Fibroblast of skin of scalp (primary cell): Measurements from ENCODE around the gene MEGF11.
"Not testable (repeated sequence)": the region's sequence is repeated elsewhere in the genome, so short reads cannot be mapped to it uniquely, and the experiment has no call there.

Source experiments
- DNase-seq: peaks from one replicate; pipeline ENCODE4 v3.0.0-alpha.2; 2013

The MEGF11 gene

GRCh38 chr15:66023311-66023972, 230.1 kb downstream of the MEGF11 start:
- no peak for DNase-seq

DNA sequence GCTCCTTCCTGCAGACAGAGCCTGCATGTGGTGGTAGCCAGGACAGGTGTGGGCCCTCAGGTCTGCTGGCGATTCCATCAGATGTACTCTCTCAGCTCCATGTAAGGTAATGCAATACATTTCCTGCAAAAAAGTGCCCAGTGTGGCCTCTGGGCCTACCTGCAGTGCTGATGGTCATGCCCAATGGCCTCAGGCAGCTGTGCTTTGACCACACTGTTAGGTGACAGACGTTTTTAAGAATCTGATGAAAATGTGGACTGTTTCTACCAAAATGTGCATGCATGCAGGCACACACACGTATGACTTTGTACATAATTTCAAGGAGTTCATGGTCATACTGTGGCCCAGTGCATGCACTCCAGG, 231.4 kb downstream of the MEGF11 start:
- no peak for DNase-seq

GRCh38 chr15:66021496-66022162, 231.9 kb downstream of the MEGF11 start:
- no peak for DNase-seq

DNA sequence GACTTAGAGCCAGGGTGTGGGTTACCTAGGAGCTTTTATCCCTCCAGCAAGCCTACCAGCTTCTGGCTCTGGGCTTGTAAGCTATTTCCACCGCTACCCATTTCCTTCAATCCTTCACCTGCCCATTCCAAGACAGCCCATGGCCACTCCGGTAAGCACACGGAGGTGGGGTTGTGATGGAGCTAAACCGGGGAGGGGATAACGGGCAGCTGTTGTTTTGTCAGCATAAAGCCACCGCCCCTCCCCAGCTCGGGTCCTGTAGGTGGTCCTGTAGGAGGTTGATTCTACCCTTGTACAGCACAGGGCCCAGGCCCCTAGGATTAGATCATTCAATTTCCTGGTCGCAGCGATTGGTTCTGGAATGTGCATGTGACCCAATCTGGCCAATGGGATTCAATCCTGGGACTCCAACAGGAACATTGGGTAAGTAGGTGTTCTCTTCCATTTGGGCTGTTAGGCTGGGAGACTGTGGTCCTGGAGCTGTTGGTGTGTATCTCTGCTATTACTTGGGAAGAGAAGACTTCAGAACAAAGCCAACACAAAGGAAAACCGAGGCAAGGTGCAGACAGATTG, 233.6 kb downstream of the MEGF11 start:
- no peak for DNase-seq

- DNase-seq, result no peak
These were observed 234.2 kb downstream of the MEGF11 start for GRCh38 chr15:66019368-66019767.

GRCh38 chr15:66018488-66018797, 235.1 kb downstream of the MEGF11 start:
- no peak for DNase-seq

DNA sequence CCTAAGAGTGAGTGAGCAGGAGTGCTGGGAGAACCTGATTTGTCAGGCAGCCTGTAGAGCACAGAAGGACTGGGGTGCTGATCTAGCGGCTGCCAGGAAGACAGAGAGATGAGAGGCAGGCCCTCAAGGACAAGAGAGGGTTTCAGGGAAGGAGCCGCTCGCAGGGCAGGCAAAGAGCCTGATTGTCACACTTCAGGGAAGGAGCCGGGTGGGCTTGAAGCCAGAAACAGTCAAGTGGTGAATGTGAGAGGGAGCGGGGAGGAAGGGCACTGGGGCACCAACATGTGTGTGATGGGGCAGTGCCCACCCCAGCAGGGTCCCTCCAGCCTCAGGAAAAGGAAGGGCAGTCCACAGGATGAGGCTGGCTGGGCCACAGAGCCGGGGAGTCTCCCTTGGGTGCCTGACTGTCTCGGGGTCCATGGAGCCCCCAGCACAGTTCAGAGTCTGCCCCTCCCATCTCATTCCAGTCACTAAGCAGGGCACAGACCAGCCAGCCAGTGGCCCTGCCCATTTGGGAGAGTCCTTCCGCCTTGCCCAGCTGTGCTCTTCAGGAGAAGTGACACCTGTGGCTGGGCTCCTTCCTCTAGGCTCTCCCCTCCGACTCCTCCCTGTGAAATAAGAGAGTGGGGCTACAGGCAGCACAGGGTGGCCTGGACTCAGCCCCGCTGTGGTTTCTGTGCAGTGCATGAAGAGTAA, 235.6 kb downstream of the MEGF11 start:
- DNase-seq, result no peak

GRCh38 chr15:66017000-66017399, 236.6 kb downstream of the MEGF11 start:
- no peak for DNase-seq

DNA sequence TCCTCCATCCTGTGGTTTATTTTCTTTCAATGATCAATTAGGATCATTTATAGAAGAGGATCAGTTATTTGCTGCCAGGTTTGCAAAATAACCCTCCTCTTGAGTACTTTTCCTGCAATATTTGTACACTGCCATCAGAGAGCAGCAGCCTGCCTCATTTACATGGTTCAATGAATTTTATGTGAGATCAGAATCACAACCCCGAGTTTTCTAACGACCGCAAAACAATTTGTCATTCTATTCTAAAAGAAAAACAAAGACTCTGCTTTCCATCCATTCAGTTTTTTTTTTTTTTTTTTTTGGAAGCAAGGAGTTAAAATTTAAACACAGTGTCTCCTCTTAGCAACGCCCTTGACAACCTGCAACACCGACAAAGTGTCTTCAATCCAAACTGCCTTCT, 237.4 kb downstream of the MEGF11 start:
- DNase-seq, result no peak

- DNase-seq, result no peak
These were observed 238.8 kb downstream of the MEGF11 start for GRCh38 chr15:66014635-66015182.

DNA sequence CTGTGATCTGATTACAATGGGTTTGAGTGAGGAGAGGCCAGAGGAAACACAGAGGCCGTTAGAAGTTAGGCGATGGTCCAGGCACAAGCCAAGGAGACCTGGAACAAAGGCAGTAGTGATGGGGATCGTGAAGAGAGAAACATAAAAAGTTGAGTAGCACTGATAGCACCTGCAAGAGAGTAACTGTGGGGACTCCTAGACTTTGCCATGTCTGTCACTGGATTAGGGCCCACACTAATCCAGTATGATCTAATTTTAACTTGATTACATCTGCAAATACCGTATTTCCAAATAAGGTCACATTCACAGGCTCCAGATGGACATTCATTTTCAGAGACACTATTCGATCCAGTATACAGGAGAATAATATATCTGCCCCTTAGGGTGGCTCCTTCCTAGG, 239.5 kb downstream of the MEGF11 start:
- DNase-seq, result no peak

GRCh38 chr15:66008940-66009562, 244.5 kb downstream of the MEGF11 start:
- peak; percentile 22 for DNase-seq

DNA sequence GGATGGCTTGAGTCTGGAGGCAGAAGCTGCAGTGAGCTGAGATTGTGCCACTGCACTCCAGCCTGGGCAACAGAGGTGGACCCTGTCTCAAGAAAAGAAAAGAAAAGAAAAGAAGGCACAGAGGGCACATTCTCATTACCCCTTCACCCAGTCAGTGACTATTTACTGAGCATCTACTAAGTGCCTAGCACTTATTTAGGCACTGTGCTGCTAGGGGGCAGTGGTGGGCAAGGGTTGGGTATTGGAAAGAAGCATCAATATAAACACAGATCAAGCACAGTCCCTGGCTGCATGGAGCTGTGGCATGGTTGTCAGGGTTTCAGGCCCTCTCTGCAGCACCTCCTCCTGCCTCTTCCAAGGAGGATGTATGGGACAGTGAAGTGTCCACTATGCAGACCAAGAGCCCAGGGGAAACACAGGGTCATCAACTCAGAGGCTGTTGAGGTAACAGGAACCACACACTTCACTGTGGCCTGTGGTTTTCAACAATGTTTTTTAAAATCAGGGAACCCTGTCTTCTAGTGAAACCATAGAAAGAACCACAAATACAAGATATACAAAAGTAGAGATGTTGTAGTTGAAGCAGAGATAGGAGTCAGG, 245.8 kb downstream of the MEGF11 start:
- no peak for DNase-seq

GRCh38 chr15:66006986-66007385, 246.6 kb downstream of the MEGF11 start:
- DNase-seq, result no peak

DNA sequence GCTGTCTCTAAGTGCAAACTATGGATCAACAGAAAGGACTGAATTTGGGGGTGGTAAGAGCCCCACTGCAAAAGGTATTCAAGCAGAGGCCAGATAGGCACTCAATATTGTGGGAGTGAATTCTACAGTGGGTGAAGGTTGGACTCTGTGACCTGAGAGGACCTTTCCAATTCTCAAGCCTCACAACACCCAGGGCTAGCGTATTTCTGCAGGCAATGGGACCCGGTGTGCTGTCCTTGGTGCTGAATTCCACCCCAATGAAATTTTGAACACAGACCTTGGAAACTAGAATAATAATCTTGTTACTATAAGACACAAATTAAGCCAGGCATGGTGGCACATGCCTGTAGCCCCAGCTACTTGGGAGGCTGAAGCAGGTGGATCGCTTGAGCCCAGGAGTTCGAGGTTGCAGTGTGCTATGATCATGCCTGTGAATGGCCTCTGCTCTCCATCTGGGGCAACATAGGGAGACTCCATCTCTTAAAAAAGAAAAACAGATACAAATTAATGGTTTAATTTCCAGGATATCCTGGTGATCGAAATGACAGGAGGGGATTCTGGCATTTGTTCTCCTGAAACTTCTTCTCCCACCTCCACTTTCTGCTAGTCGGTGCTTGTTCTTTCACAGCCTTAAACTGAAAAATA, 248.8 kb downstream of the MEGF11 start:
- DNase-seq, result peak; percentile 51

DNA sequence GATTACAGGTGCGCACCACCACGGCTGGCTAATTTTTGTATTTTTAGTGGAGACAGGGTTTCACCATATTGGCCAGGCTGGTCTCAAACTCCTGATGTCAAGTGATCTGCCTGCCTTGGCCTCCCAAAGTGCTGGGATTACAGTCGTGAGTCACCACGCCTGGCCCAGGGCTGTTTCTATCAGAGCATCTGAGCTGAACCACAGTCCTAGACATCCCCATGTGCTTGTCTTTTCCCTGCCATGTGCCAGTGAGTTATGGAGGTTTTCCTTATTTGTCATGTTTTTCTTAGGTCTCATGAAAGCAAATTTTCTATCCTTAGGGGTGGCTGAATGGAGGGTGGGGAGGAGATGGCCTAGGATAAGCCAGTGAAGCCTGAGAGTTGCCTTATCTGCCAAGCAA, 250.4 kb downstream of the MEGF11 start:
- DNase-seq, result not testable (repeated sequence)

DNA sequence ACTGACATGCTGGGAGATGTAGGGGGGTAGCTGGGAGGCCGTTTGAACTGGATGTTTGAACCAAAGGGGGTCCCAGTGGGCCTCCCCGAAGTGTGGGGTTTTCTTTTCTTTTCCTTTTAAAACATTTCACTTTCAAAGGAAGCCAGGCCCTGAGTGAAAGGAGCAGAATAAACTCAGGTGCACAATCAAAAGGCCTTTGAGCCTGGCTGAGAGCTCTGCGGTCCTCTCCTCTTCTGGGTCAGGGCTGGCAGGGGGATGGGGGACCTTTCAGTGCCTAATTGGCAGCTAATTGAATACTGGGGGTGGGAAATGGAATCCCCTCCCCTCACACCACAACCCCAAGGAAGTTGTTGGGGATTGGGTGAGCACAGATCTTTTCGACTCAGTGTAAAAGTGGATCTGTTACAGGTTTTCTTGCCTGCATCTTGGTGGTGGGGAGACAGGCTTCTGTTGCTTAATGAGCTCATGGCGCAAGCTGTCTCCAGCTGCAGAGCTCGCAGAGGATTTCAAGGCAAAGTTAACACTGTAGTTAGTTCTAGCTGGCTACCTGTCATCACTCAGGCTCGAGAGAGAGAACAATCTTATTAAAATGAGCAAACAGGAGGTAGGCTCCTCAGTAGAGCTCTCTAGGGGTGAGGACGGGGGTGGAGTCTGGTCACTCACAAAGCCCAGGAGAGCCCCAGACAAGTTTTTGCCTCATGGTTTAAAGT, 251.7 kb downstream of the MEGF11 start:
- DNase-seq, result no peak

- no peak for DNase-seq
These were observed 252.5 kb downstream of the MEGF11 start for GRCh38 chr15:66001042-66001441.

DNA sequence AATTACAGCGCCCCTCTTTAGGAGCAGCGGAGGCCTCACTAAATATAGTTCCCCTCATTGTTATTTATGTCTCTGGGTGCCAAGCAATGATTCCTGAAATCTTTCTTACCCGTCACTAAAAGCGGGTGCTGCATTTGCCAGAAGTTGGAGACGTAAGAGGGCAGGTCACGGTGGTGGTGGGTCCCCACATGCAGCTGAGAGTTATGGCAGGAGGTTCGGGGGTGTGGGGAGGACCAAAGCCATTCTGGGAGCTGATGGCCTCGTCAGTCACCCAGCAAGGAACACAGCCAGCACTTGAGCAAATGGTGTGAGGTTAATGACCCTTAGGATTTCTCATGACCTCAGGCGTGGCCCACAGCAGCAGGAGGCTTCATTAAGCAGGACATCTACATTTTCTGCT, 255.1 kb downstream of the MEGF11 start:
- no peak for DNase-seq

DNA sequence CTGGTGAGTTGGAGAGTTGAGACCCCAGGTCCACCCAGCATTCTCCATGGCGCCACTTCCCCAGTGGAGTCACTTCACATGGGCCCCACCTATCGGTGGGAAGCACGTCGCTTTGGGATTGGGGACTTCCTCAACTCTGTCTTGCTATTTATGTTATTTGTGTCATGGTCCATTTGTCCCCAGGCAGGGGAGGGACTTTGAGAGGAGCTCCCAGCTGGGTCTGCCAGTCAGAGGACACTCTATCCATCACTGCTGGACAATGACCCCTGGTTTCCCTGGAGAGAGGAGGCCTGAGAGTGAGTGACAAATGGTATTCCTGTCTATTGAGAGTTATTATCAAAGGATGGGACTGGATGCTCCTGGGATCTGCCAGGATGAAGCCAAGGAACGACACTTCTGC, 256.6 kb downstream of the MEGF11 start:
- no peak for DNase-seq

- DNase-seq, result no peak
These were observed 258.7 kb downstream of the MEGF11 start for GRCh38 chr15:65994832-65995231.
